ENCODE data around the gene MYL10. TPM values are rescaled to one million over a fixed set of nuclear protein-coding genes. Genes with fewer than 3 reads are reported as not detected.
A peak's percentile ranks its signal among the peaks of the same experiment; 100 is the strongest.
"Not testable (repeated sequence)": the region's sequence is repeated elsewhere in the genome, so short reads cannot be mapped to it uniquely, and the experiment has no call there.

Gene MYL10
- total RNA-seq, 1 donor from 2014 or later, result not detected

DNA sequence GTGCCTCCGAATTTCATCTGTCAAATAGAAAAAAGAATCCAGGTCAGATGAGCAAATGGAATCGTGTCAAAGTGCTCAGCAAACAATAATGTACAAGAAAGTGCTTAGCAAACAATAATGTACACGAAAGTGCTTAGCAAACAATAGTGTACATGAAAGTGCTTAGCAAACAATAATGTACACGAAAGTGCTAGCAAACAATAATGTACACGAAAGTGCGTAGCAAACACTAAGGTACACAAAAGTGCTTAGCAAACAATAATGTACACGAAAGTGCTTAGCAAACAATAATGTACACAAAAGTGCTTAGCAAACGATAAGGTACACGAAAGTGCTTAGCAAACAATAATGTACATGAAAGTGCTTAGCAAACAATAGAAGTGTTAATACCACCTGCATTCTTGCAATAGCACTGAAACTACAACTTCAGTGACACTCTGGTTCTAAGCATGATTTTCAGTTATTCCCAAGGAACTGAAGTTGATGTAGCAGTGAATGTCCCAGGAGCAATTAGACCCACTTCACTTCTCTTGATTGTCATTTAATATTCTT is 33.4 kb upstream of the MYL10 start:
- intact Hi-C loops (cut with DNase I), result no loop called here
- DNase-seq (ENCODE audit: missing footprints) (no peak), ATAC-seq (no peak)

DNA sequence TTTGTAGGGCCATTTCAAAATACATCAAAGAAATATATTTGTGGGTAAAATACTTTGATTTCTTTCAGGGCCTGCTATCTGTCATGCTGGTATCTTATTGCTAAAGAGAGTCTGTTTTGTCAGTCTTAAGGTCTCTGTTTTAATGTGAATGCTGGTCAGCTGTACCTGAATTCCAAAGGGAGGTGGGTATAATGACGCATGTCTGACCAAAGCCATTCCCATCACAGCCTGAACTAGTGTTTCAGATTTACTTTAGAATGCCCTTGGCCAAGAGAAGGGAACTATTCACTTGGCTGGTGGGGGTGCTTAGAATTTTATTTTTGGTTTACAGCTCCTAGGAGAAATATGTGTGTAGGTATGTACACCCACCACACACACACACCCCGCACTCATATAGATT is 30.6 kb upstream of the MYL10 start:
- no peak for DNase-seq (ENCODE audit: missing footprints)
- intact Hi-C loops (cut with DNase I), result no loop called here
- no peak for ATAC-seq

GRCh38 chr7:101657171-101657570 is 28.1 kb upstream of the MYL10 start:
- intact Hi-C loops (cut with DNase I), result no loop called here
- no peak for ATAC-seq
- no peak for DNase-seq (ENCODE audit: missing footprints)

- ATAC-seq (no peak), DNase-seq (ENCODE audit: missing footprints) (no peak)
- intact Hi-C loops (cut with DNase I), result no loop called here
Observed at GRCh38 chr7:101651112-101651511, 22.0 kb upstream of the MYL10 start.

DNA sequence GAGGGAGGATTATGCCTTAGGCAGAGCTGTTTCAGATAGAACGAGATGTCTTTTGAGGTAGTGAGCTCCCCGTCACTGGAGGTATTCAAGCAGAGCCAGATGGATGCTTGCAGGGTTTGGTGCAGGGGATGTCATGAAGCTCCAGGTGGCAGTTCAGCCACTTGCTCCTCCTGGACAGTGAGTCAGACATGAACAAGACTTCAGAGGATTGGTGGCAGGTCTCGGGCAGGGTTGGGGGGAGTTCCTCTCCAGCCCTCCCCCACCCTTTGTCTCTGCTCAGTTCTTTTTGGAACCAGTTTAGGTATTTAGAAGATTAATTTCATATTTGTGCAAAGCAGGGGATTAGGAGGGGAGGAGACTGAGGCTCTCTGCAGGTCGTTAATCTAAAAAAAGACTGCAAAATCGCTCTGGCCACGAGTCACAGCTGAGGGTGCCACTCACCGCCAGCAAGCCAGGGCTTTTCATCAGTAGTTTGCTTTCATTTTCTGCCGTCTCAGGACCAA is 21.5 kb upstream of the MYL10 start:
- no peak for DNase-seq (ENCODE audit: missing footprints)
- intact Hi-C loops (cut with DNase I), result no loop called here
- no peak for ATAC-seq

DNA sequence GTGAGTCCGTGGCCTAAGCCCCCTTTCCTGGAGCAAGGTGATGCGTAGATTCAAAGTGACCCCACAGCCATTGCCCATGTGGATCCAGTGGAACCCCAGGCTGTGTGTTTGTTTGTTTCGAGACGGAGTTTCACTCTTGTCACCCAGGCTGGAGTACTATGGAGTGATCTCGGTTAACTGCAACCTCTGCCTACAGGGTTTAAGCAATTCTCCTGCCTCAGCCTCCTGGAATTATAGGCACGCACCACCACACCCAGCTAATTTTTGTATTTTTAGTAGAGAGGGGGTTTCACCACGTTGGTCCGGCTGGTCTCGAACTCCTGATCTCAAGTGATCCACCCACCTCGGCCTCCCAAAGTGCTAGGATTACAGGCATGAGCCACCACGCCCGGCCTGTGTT is 18.8 kb upstream of the MYL10 start:
- ATAC-seq; DNase-seq (ENCODE audit: missing footprints); intact Hi-C loops (cut with DNase I): not testable (repeated sequence)

DNA sequence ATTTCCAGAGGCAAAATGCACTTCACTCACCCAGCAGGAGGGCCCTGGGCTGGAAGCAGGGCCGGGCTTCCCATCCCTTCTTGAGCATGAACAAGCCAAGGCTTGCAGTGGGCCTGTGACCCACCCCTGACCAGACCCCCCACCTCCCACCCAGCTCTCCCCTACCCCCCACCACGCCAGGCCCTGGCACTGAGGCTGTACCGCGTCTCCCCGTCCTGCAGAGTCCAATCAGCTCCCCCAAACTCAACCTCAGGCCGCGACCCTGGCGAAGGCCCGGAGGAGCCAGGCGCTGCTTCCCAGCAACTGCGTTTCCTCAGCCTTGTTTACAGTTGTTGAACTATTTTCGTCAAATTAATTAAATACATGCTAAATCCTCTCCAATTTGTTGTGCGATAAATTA is 16.9 kb upstream of the MYL10 start:
- intact Hi-C loops (cut with DNase I), result no loop called here
- ATAC-seq, result no peak
- no peak for DNase-seq (ENCODE audit: missing footprints)

DNA sequence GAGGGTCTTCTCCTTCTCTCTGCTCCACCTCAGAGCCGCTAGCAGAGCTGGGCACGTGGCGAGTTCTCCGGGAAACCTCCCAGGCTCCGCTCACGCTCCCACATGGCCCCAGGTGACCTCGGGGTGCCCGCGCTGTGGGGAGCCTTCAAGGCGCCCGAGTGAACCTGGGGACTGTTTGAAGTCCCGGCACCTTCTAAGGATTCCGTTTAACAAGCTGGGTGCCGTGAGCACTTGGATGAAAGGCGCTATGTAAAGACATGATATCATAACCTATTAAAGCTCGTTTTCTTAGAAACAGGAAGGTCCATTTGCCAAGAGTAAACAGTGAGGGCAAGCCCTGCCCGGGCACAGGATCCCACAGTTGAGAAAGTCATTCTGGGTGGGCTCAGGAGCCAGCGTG is 15.8 kb upstream of the MYL10 start:
- no peak for DNase-seq (ENCODE audit: missing footprints)
- intact Hi-C loops (cut with DNase I), result no loop called here

GRCh38 chr7:101639127-101639526 is 10.0 kb upstream of the MYL10 start:
- ATAC-seq; intact Hi-C loops (cut with DNase I); DNase-seq (ENCODE audit: missing footprints): not testable (repeated sequence)

More for the DNA sequence above, 15.8 kb upstream of the MYL10 start:
- no peak for ATAC-seq

- DNase-seq (ENCODE audit: missing footprints), result no peak
- no peak for ATAC-seq
- intact Hi-C loops (cut with DNase I), result no loop called here
Observed at GRCh38 chr7:101636822-101637623, 7.9 kb upstream of the MYL10 start.

DNA sequence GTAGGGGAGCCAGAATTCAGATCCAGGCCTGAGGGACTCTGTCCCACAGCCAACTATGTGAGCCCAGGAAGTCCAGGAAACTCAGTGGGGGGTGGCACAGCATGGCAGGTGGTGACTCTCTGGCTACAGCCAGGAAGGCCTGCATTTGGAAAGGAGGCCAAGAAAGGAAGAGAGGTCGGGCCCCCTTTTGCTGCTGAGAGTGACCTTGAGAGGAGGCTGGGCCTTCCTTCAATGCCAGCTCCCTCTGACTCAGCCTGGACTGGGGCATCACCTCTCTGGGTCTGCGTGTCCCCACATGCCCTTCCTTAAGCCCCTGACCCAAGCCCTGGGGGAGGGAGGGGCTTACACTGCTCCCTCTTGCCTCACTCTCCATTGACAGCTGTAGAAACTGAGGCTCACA is 6.4 kb upstream of the MYL10 start:
- intact Hi-C loops (cut with DNase I), result no loop called here
- ATAC-seq, result no peak
- no peak for DNase-seq (ENCODE audit: missing footprints)

DNA sequence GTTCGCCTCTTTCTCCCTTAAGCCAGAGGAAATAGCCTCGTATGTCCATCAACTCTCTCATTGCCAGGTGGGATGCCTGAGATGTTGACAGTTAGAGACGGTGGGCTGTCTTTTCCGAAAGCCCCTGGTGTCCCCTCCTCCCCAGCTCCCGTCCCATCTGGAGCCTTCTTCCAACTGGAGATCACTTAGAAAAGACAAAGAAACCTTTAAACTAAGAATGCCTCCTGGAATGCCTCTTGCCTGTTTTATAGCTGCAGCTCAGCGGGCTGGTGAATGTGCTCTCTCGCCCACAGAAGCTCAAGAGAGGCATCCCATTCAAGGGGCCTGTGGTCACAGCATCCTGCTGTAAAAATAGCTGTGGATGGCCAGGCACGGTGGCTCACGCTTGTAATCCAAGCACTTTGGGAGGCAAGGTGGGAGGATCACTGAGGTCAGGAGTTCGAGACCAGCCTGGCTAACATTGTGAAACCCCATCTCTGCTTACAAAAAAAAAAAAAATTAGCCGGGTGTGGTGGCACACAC is 5.2 kb upstream of the MYL10 start:
- ATAC-seq (no peak), DNase-seq (ENCODE audit: missing footprints) (no peak)
- intact Hi-C loops (cut with DNase I), result no loop called here

DNA sequence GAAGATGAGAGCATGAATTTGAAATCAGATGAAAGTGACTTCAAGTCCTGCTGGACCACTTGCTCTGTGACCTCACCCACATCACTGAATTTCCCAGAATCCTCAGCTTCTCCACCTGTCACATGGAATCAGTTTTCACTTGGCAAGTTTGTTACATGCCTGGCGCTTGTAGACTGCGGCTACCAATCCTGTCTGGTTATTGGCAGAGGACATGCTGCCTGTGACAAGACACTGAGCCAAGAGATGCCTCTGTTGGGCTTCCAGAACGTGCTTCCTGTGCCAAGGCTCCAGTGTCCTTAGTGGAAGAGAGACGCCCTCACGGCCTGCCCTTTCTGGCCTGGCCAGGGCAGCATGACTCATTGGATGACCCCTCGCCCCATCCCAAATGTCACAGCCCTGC is 4.4 kb upstream of the MYL10 start:
- DNase-seq (ENCODE audit: missing footprints) (no peak), ATAC-seq (peak; percentile 42)
- intact Hi-C loops (cut with DNase I), result no loop called here

DNA sequence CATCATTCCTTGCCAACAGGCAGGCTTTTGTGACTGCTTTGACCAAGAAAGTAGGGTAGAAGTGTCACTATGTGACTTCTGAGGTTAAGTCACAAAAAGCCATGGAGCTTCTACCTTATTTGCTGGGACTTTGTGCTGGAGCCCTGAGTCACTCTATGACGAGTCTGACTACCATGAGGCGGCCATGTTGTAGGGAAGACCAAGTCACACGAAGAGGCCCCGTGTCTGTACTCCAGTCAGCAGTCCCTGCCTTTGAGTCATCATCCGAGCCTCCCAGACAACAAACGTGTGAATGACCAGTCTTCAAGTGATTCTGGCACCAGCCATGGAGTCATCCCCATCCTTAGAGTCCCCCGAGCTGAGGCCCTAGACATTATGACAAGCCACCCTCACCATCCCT is 3.5 kb upstream of the MYL10 start:
- ATAC-seq (no peak), DNase-seq (ENCODE audit: missing footprints) (no peak)
- intact Hi-C loops (cut with DNase I), result no loop called here

DNA sequence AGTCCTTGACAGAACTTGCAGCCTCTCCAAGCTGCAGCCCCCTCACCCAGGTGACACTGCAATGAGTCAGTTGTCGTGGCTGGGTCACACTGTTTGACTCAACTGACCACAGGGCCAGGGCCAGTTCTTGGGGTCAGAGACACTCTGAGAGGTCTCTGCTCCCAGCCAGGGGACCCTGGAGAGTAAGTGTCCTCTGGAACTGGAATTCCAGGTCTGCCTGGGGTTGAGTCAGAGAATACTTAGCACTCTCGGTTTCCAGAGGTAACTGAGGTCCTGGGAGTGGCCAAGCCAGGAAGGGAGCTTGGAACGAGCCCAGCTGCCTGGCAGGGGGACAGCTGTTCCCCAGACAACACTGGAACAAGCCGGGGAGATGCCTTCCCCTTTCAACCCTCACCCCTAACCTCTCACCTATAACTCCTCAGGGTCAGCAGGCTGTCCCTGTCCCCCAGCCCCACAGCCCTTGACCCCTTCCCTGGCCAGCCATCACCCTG is 2.2 kb upstream of the MYL10 start:
- intact Hi-C loops (cut with DNase I), result no loop called here
- no peak for DNase-seq (ENCODE audit: missing footprints)
- ATAC-seq, result no peak

- DNase-seq (ENCODE audit: missing footprints) (no peak), ATAC-seq (no peak)
- intact Hi-C loops (cut with DNase I), result no loop called here
Observed at GRCh38 chr7:101630591-101630990, 1.5 kb upstream of the MYL10 start.

GRCh38 chr7:101628522-101628921 is 574 bp downstream of the MYL10 start:
- intact Hi-C loops (cut with DNase I), result no loop called here
- no peak for ATAC-seq
- DNase-seq (ENCODE audit: missing footprints), result no peak

- intact Hi-C loops (cut with DNase I), result no loop called here
- DNase-seq (ENCODE audit: missing footprints) (no peak), ATAC-seq (no peak)
Observed at GRCh38 chr7:101626758-101627157, 2.3 kb downstream of the MYL10 start.

- intact Hi-C loops (cut with DNase I), result no loop called here
- ATAC-seq (no peak), DNase-seq (ENCODE audit: missing footprints) (no peak)
Observed at GRCh38 chr7:101626069-101626671, 2.9 kb downstream of the MYL10 start.

Data from Right ventricle myocardium inferior (tissue), 1 donor.